AG04450 (cell line): ENCODE data around the gene MPV17. TPM values are rescaled to one million over a fixed set of nuclear protein-coding genes. Genes with fewer than 3 reads are reported as not detected.

ENCODE experiments used
- CTCF ChIA-PET: fragments of 300-600, 350-600 bp; formaldehyde crosslinking; extraction: SDS; loops from one replicate; lab custom pipeline; 2022; ENCODE audit warnings: antibody characterized with exemption, inconsistent platforms; lab: Charles Lee
- POLR2A ChIA-PET: fragments of 350-600 bp; formaldehyde crosslinking; extraction: SDS; loops from one replicate; lab custom pipeline; 2021; ENCODE audit warnings: antibody characterized with exemption, inconsistent platforms; lab: Yijun Ruan, JAX
- DNase-seq: peaks from one replicate; pipeline ENCODE4 v3.0.0-alpha.2; 2011; ENCODE audit warnings: low read depth, low spot score
- H3K27ac ChIP-seq: one replicate; pipeline ENCODE4 v1.5.1; 2012; ENCODE audit warnings: low read depth, low read length, control low read depth
- H3K27me3 ChIP-seq: one replicate; pipeline ENCODE4 v1.6.0; 2012; ENCODE audit warnings: low read length; ENCODE audit not compliant: control insufficient read depth, insufficient read depth
- H3K4me3 ChIP-seq: 2 replicates; pipeline ENCODE4 v1.5.1; 2011; ENCODE audit warnings: mild to moderate bottlenecking, low read depth, low read length, control low read depth
- H3K9me3 ChIP-seq: 2 replicates; pipeline ENCODE4 v1.5.1; 2012; ENCODE audit warnings: low read length; ENCODE audit not compliant: control insufficient read depth, insufficient read depth
- CTCF ChIP-seq: IDR thresholded peaks from 2 replicates; pipeline ENCODE4 v1.5.1; 2011; ENCODE audit warnings: low read depth, low read length, control low read depth, inconsistent platforms
- polyA plus RNA-seq: library from polyadenylated mRNA; depleted of rRNA; stranded (reverse); fragments of >200 nt; gene quantifications from 2 replicates; pipeline ENCODE4 v1.2.3, GENCODE V29; 2011

Gene MPV17
- polyA plus RNA-seq, 1 experiment = 183 TPM

- CTCF ChIA-PET = interaction anchor here (1.1 kb wide), 1 partner anchor 28 kb away, joined by 6 read pairs; no protein-coding TSS in a partner anchor
These were observed 15.1 kb downstream of the MPV17 start for GRCh38 chr2:27307545-27308358.

GRCh38 chr2:27307287-27307544 lies 15.7 kb downstream of the MPV17 start:
- POLR2A ChIA-PET = no interaction called here
- H3K9me3 ChIP-seq = peaks cover 5% of the 10 kb centered on the region; the same call in 1 of the 2 replicates
- no peak overlapping the region for H3K4me3 ChIP-seq
- peaks cover 38% of the 10 kb centered on the region for H3K27me3 ChIP-seq
- DNase-seq = no peak
- H3K27ac ChIP-seq = no peak overlapping the region
- TF ChIP-seq CTCF = no peak
- CTCF ChIA-PET = no interaction called here

More at GRCh38 chr2:27307545-27308358, 15.1 kb downstream of the MPV17 start:
- no peak for DNase-seq
- POLR2A ChIA-PET = no interaction called here
- Histone ChIP-seq H3K27me3 (peaks cover 38% of the 10 kb centered on the region), H3K4me3 (no peak overlapping the region), H3K27ac (no peak overlapping the region), H3K9me3 (peaks cover 5% of the 10 kb centered on the region; the same call in 1 of the 2 replicates)
- TF ChIP-seq CTCF = no peak

- 0 out of 2 replicates have a peak, but pooled peaks have one; percentile 12 for TF ChIP-seq CTCF
- Histone ChIP-seq H3K9me3 (peaks cover 5% of the 10 kb centered on the region; the same call in 1 of the 2 replicates), H3K27me3 (peaks cover 38% of the 10 kb centered on the region), H3K27ac (no peak overlapping the region), H3K4me3 (no peak overlapping the region)
- no peak for DNase-seq
- CTCF ChIA-PET = no interaction called here
- POLR2A ChIA-PET = no interaction called here
These were observed 16.2 kb downstream of the MPV17 start for GRCh38 chr2:27306573-27307286.

- DNase-seq = no peak
- H3K27ac ChIP-seq = no peak overlapping the region
- H3K4me3 ChIP-seq = no peak overlapping the region
- CTCF ChIA-PET = interaction anchor here (3.9 kb wide), 1 partner anchor 207 kb away, joined by 56 read pairs; no protein-coding TSS in a partner anchor
- TF ChIP-seq CTCF = no peak
- POLR2A ChIA-PET = interaction anchor here (0.5 kb wide), 1 partner anchor 135 kb away, joined by 4 read pairs; no protein-coding TSS in a partner anchor
- H3K27me3 ChIP-seq = peaks cover 38% of the 10 kb centered on the region
- H3K9me3 ChIP-seq = peaks cover 5% of the 10 kb centered on the region; the same call in 1 of the 2 replicates
These were observed 16.8 kb downstream of the MPV17 start for GRCh38 chr2:27306136-27306535.
